ENCODE data around the gene MKRN3. TPM values are rescaled to one million over a fixed set of nuclear protein-coding genes. Genes with fewer than 3 reads are reported as not detected.
A peak's percentile ranks its signal among the peaks of the same experiment; 100 is the strongest.

Gene MKRN3
- 1 to 10 TPM; 6.4 to 7.8 TPM for total RNA-seq
- 4.5 TPM for polyA plus RNA-seq (ENCODE audit: insufficient read depth, low read depth, low replicate concordance)
- long read RNA-seq, donor 1 = 0 reads
- long read RNA-seq, donor 2 = 0 reads

DNA sequence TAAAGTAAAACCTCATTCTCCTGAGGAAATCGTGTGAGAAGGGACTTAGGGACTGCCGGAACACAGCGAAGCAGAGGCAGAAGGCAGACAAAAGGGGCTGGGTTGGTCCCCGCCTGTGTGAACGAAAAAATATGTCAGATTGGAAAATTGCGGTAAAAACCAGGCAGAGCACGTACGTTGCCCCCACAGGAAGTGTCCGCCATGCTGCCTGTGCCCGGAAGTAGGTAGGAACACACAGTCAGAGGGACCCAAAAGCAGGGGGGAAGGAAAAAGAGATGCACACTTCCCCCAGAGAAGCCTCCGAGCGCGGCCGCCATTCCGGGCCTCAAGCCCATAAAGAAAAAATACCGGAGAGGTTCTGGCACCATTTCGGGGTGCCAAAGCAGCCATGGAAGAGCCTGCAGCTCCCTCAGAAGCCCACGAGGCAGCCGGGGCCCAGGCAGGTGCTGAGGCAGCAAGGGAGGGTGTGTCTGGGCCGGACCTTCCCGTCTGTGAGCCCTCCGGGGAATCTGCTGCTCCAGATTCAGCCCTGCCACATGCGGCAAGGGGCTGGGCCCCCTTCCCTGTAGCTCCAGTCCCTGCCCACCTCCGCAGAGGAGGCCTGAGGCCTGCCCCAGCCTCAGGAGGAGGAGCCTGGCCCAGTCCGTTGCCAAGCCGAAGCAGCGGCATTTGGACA lies at the start of gene MKRN3:
MKRN3 (plus strand) TSS at position 280 of the 676 bp plus-strand sequence; CDS start at position 389, 109 bp downstream.
- DNase-seq = peak; percentile 71
- Histone ChIP-seq H3K27ac (peak within 1 kb of the TSS in 1 of 2 donors; percentile 69), H3K4me3 (peak within 1 kb of the TSS; percentile 62 to 63), H3K4me1 (no peaks in the 10 kb centered on the region), H3K27me3 (no peaks in the 10 kb centered on the region), H3K36me3 (ENCODE audit: low read depth, missing control alignments) (no peaks in the 10 kb centered on the region), H3K9me3 (no peaks in the 10 kb centered on the region)
- TF ChIP-seq, protein P1, sequence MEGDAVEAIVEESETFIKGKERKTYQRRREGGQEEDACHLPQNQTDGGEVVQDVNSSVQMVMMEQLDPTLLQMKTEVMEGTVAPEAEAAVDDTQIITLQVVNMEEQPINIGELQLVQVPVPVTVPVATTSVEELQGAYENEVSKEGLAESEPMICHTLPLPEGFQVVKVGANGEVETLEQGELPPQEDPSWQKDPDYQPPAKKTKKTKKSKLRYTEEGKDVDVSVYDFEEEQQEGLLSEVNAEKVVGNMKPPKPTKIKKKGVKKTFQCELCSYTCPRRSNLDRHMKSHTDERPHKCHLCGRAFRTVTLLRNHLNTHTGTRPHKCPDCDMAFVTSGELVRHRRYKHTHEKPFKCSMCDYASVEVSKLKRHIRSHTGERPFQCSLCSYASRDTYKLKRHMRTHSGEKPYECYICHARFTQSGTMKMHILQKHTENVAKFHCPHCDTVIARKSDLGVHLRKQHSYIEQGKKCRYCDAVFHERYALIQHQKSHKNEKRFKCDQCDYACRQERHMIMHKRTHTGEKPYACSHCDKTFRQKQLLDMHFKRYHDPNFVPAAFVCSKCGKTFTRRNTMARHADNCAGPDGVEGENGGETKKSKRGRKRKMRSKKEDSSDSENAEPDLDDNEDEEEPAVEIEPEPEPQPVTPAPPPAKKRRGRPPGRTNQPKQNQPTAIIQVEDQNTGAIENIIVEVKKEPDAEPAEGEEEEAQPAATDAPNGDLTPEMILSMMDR (IDR thresholded peaks at IDR 0.05) = no peak
- no peak for TF ChIP-seq POLR2A (IDR thresholded peaks at IDR 0.05)
- 53 to 79% methylated on average over 19 to 25 of the region's 27 CpGs for WGBS, 2 donors
- intact Hi-C loops (cut with DNase I; ENCODE audit: low total_unique reads) = no loop called here

DNA sequence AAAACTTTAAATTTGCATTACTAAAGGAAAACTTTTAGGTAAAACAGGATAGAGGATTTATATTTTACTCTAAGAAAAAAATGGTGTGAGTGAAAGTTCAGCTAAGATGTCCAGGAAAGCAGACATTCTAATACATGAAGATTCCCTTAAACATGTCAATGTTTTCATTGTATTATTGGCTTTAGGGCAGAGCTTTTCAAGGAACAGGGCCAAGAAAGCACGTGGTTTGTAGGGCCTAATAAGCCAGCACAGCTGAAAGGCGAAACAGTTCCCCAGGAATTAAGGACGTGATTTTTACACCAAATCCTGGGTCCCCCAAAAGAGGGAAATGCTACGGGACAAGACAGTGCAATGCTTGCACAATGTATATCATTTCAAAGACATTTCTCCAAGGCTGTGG lies 48.6 kb upstream of the MKRN3 start:
- TF ChIP-seq, protein P1 (IDR thresholded peaks at IDR 0.05) = no peak
- no peak for TF ChIP-seq POLR2A (IDR thresholded peaks at IDR 0.05)
- no peak for DNase-seq
- no peaks in the 10 kb centered on the region for H3K9me3 ChIP-seq

DNA sequence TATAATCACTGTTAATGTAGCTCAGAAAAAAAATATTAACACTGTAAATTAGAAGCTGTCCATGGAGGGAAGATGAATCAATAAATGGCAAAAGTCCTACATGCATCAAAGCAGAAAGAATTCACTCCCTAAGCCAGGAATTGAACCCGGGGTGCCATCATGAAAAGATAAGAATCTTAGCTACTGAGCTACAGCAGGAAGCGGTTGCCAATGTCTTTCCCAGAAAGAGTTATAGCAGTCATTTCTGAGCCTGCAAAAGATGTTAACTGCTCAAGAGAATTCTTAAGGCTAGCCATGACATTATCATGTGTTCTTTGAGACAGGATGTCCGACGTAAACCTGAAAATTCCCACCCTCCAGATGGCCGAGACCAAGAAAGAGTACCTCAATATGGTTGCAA lies 47.4 kb upstream of the MKRN3 start:
- Histone ChIP-seq H3K4me1 (no peaks in the 10 kb centered on the region), H3K36me3 (ENCODE audit: low read depth, missing control alignments) (no peaks in the 10 kb centered on the region), H3K4me3 (no peak overlapping the region), H3K27ac (no peak overlapping the region), H3K27me3 (no peaks in the 10 kb centered on the region), H3K9me3 (no peaks in the 10 kb centered on the region)
- 77 to 81% methylated on average over 5 of the region's 5 CpGs for whole genome bisulfite sequencing, 2 donors
- intact Hi-C loops (cut with DNase I; ENCODE audit: low total_unique reads) = no loop called here
- TF ChIP-seq POLR2A (IDR thresholded peaks at IDR 0.05) = no peak
- TF ChIP-seq, protein P1 (IDR thresholded peaks at IDR 0.05) = no peak
- DNase-seq = no peak

More for the DNA sequence above, 48.6 kb upstream of the MKRN3 start:
- H3K27ac ChIP-seq = no peak overlapping the region
- no peaks in the 10 kb centered on the region for H3K27me3 ChIP-seq
- H3K4me3 ChIP-seq = no peak overlapping the region
- H3K36me3 ChIP-seq (ENCODE audit: low read depth, missing control alignments) = no peaks in the 10 kb centered on the region
- intact Hi-C loops (cut with DNase I; ENCODE audit: low total_unique reads) = no loop called here
- no peaks in the 10 kb centered on the region for H3K4me1 ChIP-seq
- 66 to 76% methylated on average over 4 of the region's 4 CpGs for WGBS, 2 donors

DNA sequence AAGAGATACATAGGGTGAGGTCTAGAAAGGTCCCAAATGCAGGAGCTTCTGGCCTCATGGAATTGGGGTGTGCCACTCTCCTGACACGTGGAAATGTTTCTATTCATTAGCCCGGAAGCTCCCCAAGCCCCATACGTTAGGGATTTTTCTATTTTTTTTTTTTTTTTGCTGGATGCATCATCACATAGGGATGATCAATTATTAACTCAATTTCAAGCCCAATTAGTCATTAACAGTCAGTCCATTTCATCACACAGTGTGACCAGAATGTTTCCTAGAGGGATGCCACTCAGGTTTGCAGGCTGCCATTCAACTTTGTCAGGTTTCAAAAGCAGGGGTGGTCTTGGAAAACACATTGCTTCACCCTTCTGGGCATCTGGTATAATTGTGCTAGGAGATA lies 40.7 kb upstream of the MKRN3 start:
- Histone ChIP-seq H3K9me3 (no peaks in the 10 kb centered on the region), H3K4me1 (no peaks in the 10 kb centered on the region), H3K4me3 (no peak overlapping the region), H3K27me3 (no peaks in the 10 kb centered on the region), H3K36me3 (ENCODE audit: low read depth, missing control alignments) (no peaks in the 10 kb centered on the region), H3K27ac (no peak overlapping the region)
- WGBS, 2 donors = 66 to 73% methylated on average over 3 of the region's 3 CpGs
- no peak for DNase-seq
- intact Hi-C loops (cut with DNase I; ENCODE audit: low total_unique reads) = no loop called here
- TF ChIP-seq, protein P1 (IDR thresholded peaks at IDR 0.05) = no peak
- TF ChIP-seq POLR2A (IDR thresholded peaks at IDR 0.05) = no peak

DNA sequence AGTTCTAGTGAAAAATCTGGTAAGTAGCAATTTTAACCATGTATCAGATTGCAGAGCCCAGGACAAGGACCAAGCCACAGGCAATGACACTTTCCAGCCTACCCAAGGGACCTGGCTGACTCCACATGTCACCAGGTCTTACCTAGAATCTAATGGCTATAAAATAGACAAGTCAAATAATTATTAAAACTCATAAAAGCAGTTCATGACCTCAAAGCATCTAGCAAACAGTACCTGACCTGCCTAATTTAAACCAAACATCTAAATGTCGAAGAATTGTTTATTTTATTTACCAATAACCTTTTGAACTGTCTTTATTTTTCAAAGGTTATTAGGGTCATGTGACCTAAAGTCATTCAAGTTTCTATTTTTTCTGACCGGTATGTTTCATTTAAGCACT lies 35.6 kb upstream of the MKRN3 start:
- intact Hi-C loops (cut with DNase I; ENCODE audit: low total_unique reads) = no loop called here
- no peak overlapping the region for H3K27ac ChIP-seq
- no peak for DNase-seq
- no peak for TF ChIP-seq POLR2A (IDR thresholded peaks at IDR 0.05)
- TF ChIP-seq, protein P1 (IDR thresholded peaks at IDR 0.05) = no peak
- no peaks in the 10 kb centered on the region for H3K4me1 ChIP-seq
- no peak overlapping the region for H3K4me3 ChIP-seq
- H3K36me3 ChIP-seq (ENCODE audit: low read depth, missing control alignments) = no peaks in the 10 kb centered on the region
- no peaks in the 10 kb centered on the region for H3K27me3 ChIP-seq
- WGBS, 2 donors = 55 to 71% methylated on average over 2 of the region's 2 CpGs
- H3K9me3 ChIP-seq = no peaks in the 10 kb centered on the region

Measured in testis (tissue), 5 donors.